ENCODE results near the gene PLEKHA3.

PLEKHA3 gene

GRCh38 chr2:178527592-178527991, 47.3 kb downstream of the PLEKHA3 start:
- H3K4me3 ChIP-seq (ENCODE audit: low read depth, low read length, poor library complexity, severe bottlenecking), result no peak overlapping the region
- H3K9me2 ChIP-seq (ENCODE audit: low read depth, low read length), result no peaks in the 10 kb centered on the region
- no peaks in the 10 kb centered on the region for H3F3A ChIP-seq (ENCODE audit: insufficient read depth, low read length)
- TF ChIP-seq EZH2 (IDR thresholded peaks at IDR 0.05; ENCODE audit: borderline replicate concordance, low read length), result no peak
- TF ChIP-seq, protein P1, sequence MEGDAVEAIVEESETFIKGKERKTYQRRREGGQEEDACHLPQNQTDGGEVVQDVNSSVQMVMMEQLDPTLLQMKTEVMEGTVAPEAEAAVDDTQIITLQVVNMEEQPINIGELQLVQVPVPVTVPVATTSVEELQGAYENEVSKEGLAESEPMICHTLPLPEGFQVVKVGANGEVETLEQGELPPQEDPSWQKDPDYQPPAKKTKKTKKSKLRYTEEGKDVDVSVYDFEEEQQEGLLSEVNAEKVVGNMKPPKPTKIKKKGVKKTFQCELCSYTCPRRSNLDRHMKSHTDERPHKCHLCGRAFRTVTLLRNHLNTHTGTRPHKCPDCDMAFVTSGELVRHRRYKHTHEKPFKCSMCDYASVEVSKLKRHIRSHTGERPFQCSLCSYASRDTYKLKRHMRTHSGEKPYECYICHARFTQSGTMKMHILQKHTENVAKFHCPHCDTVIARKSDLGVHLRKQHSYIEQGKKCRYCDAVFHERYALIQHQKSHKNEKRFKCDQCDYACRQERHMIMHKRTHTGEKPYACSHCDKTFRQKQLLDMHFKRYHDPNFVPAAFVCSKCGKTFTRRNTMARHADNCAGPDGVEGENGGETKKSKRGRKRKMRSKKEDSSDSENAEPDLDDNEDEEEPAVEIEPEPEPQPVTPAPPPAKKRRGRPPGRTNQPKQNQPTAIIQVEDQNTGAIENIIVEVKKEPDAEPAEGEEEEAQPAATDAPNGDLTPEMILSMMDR (IDR thresholded peaks at IDR 0.05; ENCODE audit: low read length), result no peak
- no peaks in the 10 kb centered on the region for H3K9me3 ChIP-seq (ENCODE audit: low read length)
- no peak overlapping the region for H2AFZ ChIP-seq (ENCODE audit: low read length)
- H3K4me1 ChIP-seq (ENCODE audit: insufficient read depth, low read length, severe bottlenecking), result peaks cover 21% of the 10 kb centered on the region
- no peak overlapping the region for H3K27ac ChIP-seq (ENCODE audit: low read depth, low read length, poor library complexity, severe bottlenecking)
- H3K27me3 ChIP-seq (ENCODE audit: insufficient read depth, low read length), result no peaks in the 10 kb centered on the region
- peaks cover 65% of the 10 kb centered on the region for H3K36me3 ChIP-seq (ENCODE audit: insufficient read depth, low read length)
- no peaks in the 10 kb centered on the region for H4K20me1 ChIP-seq (ENCODE audit: insufficient read depth, low read length)
- H3K4me2 ChIP-seq (ENCODE audit: low read length), result no peak overlapping the region
- peaks cover 58% of the 10 kb centered on the region for H3K79me2 ChIP-seq (ENCODE audit: insufficient read depth, low read length)
- H3K9ac ChIP-seq (ENCODE audit: low read length), result no peak overlapping the region

DNA sequence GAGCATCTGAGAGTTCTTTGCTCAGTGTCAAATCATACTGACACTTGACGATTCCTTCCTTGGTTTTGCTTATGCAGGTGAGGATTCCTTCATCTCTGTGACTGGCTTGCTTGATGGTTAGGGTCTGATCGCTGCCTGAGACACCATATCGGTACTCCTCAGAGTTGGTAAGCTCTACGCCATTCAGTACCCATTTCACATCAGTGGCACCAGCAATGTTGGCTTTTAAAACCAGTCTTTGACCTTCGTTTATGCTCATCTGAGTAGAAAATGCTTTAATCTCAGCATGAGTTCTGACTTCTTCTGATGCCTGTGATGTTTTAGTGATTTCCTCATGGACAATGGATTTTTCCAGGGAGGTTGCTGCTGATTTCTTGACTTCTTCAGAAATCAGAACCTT, 48.4 kb downstream of the PLEKHA3 start:
- Histone ChIP-seq H3K27ac (ENCODE audit: low read depth, low read length, poor library complexity, severe bottlenecking) (no peak overlapping the region), H3K27me3 (ENCODE audit: insufficient read depth, low read length) (no peaks in the 10 kb centered on the region), H3K9ac (ENCODE audit: low read length) (no peak overlapping the region), H3F3A (ENCODE audit: insufficient read depth, low read length) (no peaks in the 10 kb centered on the region), H3K4me2 (ENCODE audit: low read length) (no peak overlapping the region), H3K4me3 (ENCODE audit: low read depth, low read length, poor library complexity, severe bottlenecking) (no peak overlapping the region), H3K36me3 (ENCODE audit: insufficient read depth, low read length) (peaks cover 75% of the 10 kb centered on the region), H2AFZ (ENCODE audit: low read length) (no peak overlapping the region), H4K20me1 (ENCODE audit: insufficient read depth, low read length) (no peaks in the 10 kb centered on the region), H3K9me3 (ENCODE audit: low read length) (no peaks in the 10 kb centered on the region), H3K9me2 (ENCODE audit: low read depth, low read length) (no peaks in the 10 kb centered on the region), H3K4me1 (ENCODE audit: insufficient read depth, low read length, severe bottlenecking) (peaks cover 17% of the 10 kb centered on the region), H3K79me2 (ENCODE audit: insufficient read depth, low read length) (peaks cover 54% of the 10 kb centered on the region)
- TF ChIP-seq, protein P1 (IDR thresholded peaks at IDR 0.05; ENCODE audit: low read length), result no peak
- no peak for TF ChIP-seq EZH2 (IDR thresholded peaks at IDR 0.05; ENCODE audit: borderline replicate concordance, low read length)

DNA sequence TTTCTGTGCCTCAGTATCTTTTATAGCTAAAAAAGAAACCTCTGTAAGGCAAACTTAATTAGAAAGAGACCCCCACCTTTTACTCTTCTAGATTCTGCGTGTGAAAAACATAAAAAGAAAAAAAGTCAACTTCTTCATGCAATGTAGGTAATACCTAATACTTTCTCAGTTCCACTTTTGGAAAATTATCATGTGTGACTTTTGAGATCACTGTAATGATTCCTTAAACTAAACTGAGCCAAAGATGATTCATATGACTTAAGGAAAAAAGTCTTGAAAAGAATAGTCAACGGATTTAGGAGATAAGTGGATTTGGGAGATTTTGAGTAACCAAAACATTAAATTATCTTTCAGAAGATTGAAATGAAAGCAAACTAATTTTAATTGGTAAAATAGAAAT, 48.9 kb downstream of the PLEKHA3 start:
- peaks cover 81% of the 10 kb centered on the region for H3K36me3 ChIP-seq (ENCODE audit: insufficient read depth, low read length)
- no peaks in the 10 kb centered on the region for H3K9me3 ChIP-seq (ENCODE audit: low read length)
- peaks cover 12% of the 10 kb centered on the region for H3K4me1 ChIP-seq (ENCODE audit: insufficient read depth, low read length, severe bottlenecking)
- H3K79me2 ChIP-seq (ENCODE audit: insufficient read depth, low read length), result peaks cover 48% of the 10 kb centered on the region
- no peak overlapping the region for H2AFZ ChIP-seq (ENCODE audit: low read length)
- no peaks in the 10 kb centered on the region for H3F3A ChIP-seq (ENCODE audit: insufficient read depth, low read length)
- H3K4me3 ChIP-seq (ENCODE audit: low read depth, low read length, poor library complexity, severe bottlenecking), result no peak overlapping the region
- H3K9me2 ChIP-seq (ENCODE audit: low read depth, low read length), result no peaks in the 10 kb centered on the region
- no peak overlapping the region for H3K27ac ChIP-seq (ENCODE audit: low read depth, low read length, poor library complexity, severe bottlenecking)
- H3K4me2 ChIP-seq (ENCODE audit: low read length), result no peak overlapping the region
- H4K20me1 ChIP-seq (ENCODE audit: insufficient read depth, low read length), result no peaks in the 10 kb centered on the region
- TF ChIP-seq EZH2 (IDR thresholded peaks at IDR 0.05; ENCODE audit: borderline replicate concordance, low read length), result no peak
- TF ChIP-seq, protein P1 (IDR thresholded peaks at IDR 0.05; ENCODE audit: low read length), result no peak
- H3K27me3 ChIP-seq (ENCODE audit: insufficient read depth, low read length), result no peaks in the 10 kb centered on the region
- no peak overlapping the region for H3K9ac ChIP-seq (ENCODE audit: low read length)

Measured in OCI-LY1 (cell line).